HepG2 (cell line): ENCODE data around the gene CIART. TPM values are rescaled to one million over a fixed set of nuclear protein-coding genes. Genes with fewer than 3 reads are reported as not detected.

Experiments
- ARID2 ChIP-seq: sonication (generic); formaldehyde crosslinking; IDR thresholded peaks from 2 replicates; pipeline ENCODE4 v1.8.1; 2022; ENCODE audit warnings: mild to moderate bottlenecking, missing genetic modification reagents, borderline replicate concordance
- CCDC6 ChIP-seq: sonication (generic); formaldehyde crosslinking; IDR thresholded peaks from 2 replicates; pipeline ENCODE4 v1.8.1; 2022; ENCODE audit warnings: mild to moderate bottlenecking, missing genetic modification reagents, moderate library complexity
- CHD2 ChIP-seq: IDR thresholded peaks from 2 replicates; pipeline ENCODE4 v1.6.1; 2011; ENCODE audit warnings: low read depth, low read length, improper control_type of control experiment
- E2F5 ChIP-seq: sonication (generic); formaldehyde crosslinking; conservative IDR thresholded peaks from 2 replicates; pipeline ENCODE4 v1.4.0; 2020; ENCODE audit warnings: missing genetic modification reagents
- ELF1 ChIP-seq: sonication (generic); formaldehyde crosslinking; IDR thresholded peaks from 2 replicates; pipeline ENCODE4 v1.4.0; 2020; ENCODE audit warnings: missing genetic modification reagents
- FOXK2 ChIP-seq: fragments of 450-650 bp; IDR thresholded peaks from 2 replicates; pipeline ENCODE4 v1.6.1; 2016
- IKZF5 ChIP-seq: IDR thresholded peaks from 2 replicates; pipeline ENCODE4 v1.6.1; 2018; ENCODE audit warnings: missing genetic modification reagents, mild to moderate bottlenecking, missing compliant biosample characterization
- MAFF ChIP-seq: IDR thresholded peaks from 2 replicates; pipeline ENCODE4 v1.6.1; 2011; ENCODE audit warnings: low read depth, low read length, improper control_type of control experiment
- MZF1 ChIP-seq: sonication (generic); formaldehyde crosslinking; IDR thresholded peaks from 2 replicates; pipeline ENCODE4 v1.8.1; 2023; ENCODE audit warnings: mild to moderate bottlenecking, missing genetic modification reagents, borderline replicate concordance
- PAX8 ChIP-seq: sonication (generic); formaldehyde crosslinking; IDR thresholded peaks from 2 replicates; pipeline ENCODE4 v1.8.0; 2022; ENCODE audit warnings: mild to moderate bottlenecking, missing genetic modification reagents, borderline replicate concordance
- POLR2G ChIP-seq: fragments of 200-400 bp; formaldehyde crosslinking; IDR thresholded peaks from 2 replicates; pipeline ENCODE4 v1.6.1; 2018; ENCODE audit warnings: mild to moderate bottlenecking, low read depth, low read length, moderate library complexity
- RNF219 ChIP-seq: sonication (generic); formaldehyde crosslinking; IDR thresholded peaks from 2 replicates; pipeline ENCODE4 v1.5.0; 2020; ENCODE audit warnings: mild to moderate bottlenecking, missing genetic modification reagents
- SALL2 ChIP-seq: sonication (generic); formaldehyde crosslinking; IDR thresholded peaks from 2 replicates; pipeline ENCODE4 v1.8.1; 2023; ENCODE audit warnings: mild to moderate bottlenecking, missing genetic modification reagents, inconsistent platforms
- THRA ChIP-seq: sonication (generic); formaldehyde crosslinking; IDR thresholded peaks from 2 replicates; pipeline ENCODE4 v1.4.0; 2020; ENCODE audit warnings: missing genetic modification reagents, borderline replicate concordance
- ZBTB14 ChIP-seq: sonication (generic); formaldehyde crosslinking; IDR thresholded peaks from 2 replicates; pipeline ENCODE4 v1.4.0; 2020; ENCODE audit warnings: missing genetic modification reagents
- ZBTB2 ChIP-seq: sonication (generic); formaldehyde crosslinking; IDR thresholded peaks from 2 replicates; pipeline ENCODE4 v1.8.0; 2022; ENCODE audit warnings: low read depth, missing genetic modification reagents
- ZNF232 ChIP-seq: sonication (generic); formaldehyde crosslinking; IDR thresholded peaks from 2 replicates; pipeline ENCODE4 v1.4.0; 2020; ENCODE audit warnings: missing genetic modification reagents, borderline replicate concordance
- ZNF3 ChIP-seq: IDR thresholded peaks from 2 replicates; pipeline ENCODE4 v1.7.0; 2017; ENCODE audit warnings: inconsistent platforms
- ZNF335 ChIP-seq: sonication (generic); formaldehyde crosslinking; IDR thresholded peaks from 2 replicates; pipeline ENCODE4 v1.4.0; 2020; ENCODE audit warnings: missing genetic modification reagents
- ZNF614 ChIP-seq: IDR thresholded peaks from 2 replicates; pipeline ENCODE4 v1.6.1; 2018; ENCODE audit warnings: missing biosample characterization, missing genetic modification reagents, inconsistent platforms, borderline replicate concordance
- ZNF678 ChIP-seq: sonication (generic); formaldehyde crosslinking; IDR thresholded peaks from 2 replicates; pipeline ENCODE4 v1.4.0; 2020; ENCODE audit warnings: mild to moderate bottlenecking, missing genetic modification reagents
- ZNF761 ChIP-seq: sonication (generic); formaldehyde crosslinking; conservative IDR thresholded peaks from 2 replicates; pipeline ENCODE4 v1.4.0; 2020; ENCODE audit warnings: mild to moderate bottlenecking, missing genetic modification reagents
- polyA plus RNA-seq, 8 experiments: library from polyadenylated mRNA; depleted of rRNA in 3 of 8; stranded (reverse) in 7 of 8; unstranded in 1 of 8; fragments of >200 nt; fragmentation: Illumina TruSeq in 4 of 8; extraction: Trizol in 4 of 8; gene quantifications; 2 replicates each; pipeline versions ENCODE4 v1.2.1 to v1.2.3, GENCODE V29; 2011 to 2016; ENCODE audit warnings: low read depth in 4 of 8, missing spikeins in 1 of 8, mixed read lengths in 1 of 8; ENCODE audit not compliant: insufficient read depth in 1 of 8
- total RNA-seq, 5 experiments: library from RNA; depleted of rRNA; stranded (reverse); fragments of >200 nt; fragmentation: Illumina TruSeq; extraction: Trizol; gene quantifications; 2 replicates each; pipeline ENCODE4 v1.2.3, GENCODE V29; 2016; ENCODE audit warnings: low read depth in 1 of 5

The CIART gene
- total and polyA plus RNA-seq, 2 of the 13 experiments (the other 11 are each of a cell fraction or from before 2014, with no cell fraction given) = 0.58 TPM; not detected in 1

- TF ChIP-seq RNF219 (CRISPR knock-in tag) (no peak), ZNF232 (CRISPR knock-in tag) (no peak), CCDC6 (CRISPR knock-in tag) (no peak), ZNF678 (no peak; the same call in 1 of the 2 replicates), ZBTB2 (CRISPR knock-in tag) (no peak), SALL2 (CRISPR knock-in tag) (0 out of 2 replicates have a peak, but pooled peaks have one; percentile 20), ZNF614 (no peak), ARID2 (CRISPR knock-in tag) (no peak), ZNF335 (CRISPR knock-in tag) (no peak), IKZF5 (peak; percentile 43; the same call in 1 of the 2 replicates), PAX8 (CRISPR knock-in tag) (no peak), ZBTB14 (CRISPR knock-in tag) (peak; percentile 16; the same call in 1 of the 2 replicates), POLR2G (peak; percentile 64), E2F5 (CRISPR knock-in tag) (no peak), THRA (CRISPR knock-in tag) (no peak), ZNF761 (CRISPR knock-in tag) (no peak), CHD2 (peak; percentile 81), MZF1 (no peak), ELF1 (no peak; the same call in 1 of the 2 replicates), MAFF (no peak), FOXK2 (no peak), ZNF3 (no peak)
These were observed 47.6 kb upstream of the CIART start (continued) for GRCh38 chr1:150234566-150235293.
